Skin of body (tissue), 2 donors: ENCODE results near the gene NLRP6. TPM values are rescaled to one million over a fixed set of nuclear protein-coding genes. Genes with fewer than 3 reads are reported as not detected.
"Not testable (repeated sequence)": the region's sequence is repeated elsewhere in the genome, so short reads cannot be mapped to it uniquely, and the experiment has no call there.

Experiments
- DNase-seq: peaks from one replicate; lab custom pipeline; 2025; lab: John Stamatoyannopoulos, UW
- total RNA-seq: library from RNA; depleted of rRNA; stranded (reverse); fragments of >200 nt; gene quantifications from one replicate; pipeline ENCODE4 v1.2.3, GENCODE V29; 2014

NLRP6 gene
- total RNA-seq, 1 donor from 2014 or later: 0.10 TPM

DNA sequence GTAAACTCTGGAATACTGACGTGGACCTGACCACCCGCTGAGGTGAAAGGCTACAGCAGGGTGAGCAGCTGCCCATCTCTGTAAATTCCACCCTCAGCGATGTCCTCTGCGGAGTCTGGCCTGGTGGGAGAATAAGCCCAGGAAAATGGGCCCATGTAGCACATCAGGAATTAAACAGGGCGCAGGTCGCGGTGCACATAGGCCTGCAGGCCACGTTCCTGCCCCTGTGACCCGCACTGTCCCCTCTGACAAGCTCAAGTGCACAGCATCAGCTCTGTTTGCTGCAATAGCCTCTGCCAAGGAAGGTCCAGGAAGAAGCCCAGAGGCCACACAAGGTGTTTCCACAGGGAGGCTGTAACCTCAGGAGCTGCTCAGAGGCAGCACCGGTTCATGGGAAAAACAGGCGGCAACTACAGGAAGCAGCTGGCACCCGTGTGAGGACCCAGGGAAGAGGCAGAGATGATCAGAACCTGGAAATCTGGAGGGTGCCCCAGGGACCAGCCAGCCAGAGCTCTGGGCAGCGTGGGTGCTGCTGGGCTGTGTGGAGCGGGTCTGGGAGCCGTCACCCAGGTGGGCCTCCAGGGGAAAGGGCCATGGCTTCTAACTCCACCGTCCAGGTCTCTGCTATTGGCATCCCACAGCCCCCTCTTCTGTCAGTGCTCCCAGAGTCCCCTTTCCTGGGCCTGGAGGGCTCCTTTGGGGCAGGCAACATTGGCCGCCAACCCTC is 28.6 kb downstream of the NLRP6 start:
- DNase-seq: no peak

DNA sequence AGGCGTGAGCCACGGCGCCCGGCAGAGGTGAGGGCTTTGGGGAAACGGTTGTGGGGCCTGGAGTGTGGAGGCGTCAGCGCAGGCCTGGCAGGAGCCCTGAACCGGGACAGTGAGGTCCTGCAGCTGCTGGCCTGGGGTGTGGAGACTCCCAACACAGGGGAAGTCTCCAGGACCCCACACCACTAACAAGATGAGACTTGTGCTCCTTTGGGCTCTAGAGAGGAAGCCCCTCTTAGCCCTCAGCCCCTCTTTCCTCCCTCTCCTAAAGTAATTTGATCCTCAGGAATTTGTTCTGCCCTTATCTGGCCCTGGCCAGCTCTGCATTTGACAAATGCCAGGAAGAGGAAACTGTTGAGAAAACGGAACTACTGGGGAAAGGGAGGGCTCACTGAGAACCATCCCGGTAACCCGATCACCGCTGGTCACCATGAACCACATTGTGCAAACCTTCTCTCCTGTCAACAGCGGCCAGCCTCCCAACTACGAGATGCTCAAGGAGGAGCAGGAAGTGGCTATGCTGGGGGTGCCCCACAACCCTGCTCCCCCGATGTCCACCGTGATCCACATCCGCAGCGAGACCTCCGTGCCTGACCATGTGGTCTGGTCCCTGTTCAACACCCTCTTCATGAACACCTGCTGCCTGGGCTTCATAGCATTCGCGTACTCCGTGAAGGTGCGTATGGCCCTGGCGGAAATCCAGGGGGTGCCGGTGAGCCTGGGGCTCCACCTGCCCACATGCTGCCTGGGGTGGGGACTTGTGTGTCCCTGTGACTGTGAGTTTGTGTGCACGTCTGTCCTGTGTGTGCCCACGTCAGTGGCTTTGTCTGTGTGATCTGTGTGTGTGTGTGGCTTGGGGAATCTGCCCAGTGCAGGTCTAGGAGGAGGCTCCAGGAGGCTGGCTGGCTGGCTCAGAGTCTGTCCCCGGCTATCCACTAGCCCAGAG is 29.8 kb downstream of the NLRP6 start, which contains the start of gene IFITM2:
TSS of gene IFITM2 (plus strand) at position 51 of the 943 bp plus-strand sequence. CDS start at position 428, 377 bp downstream.
- peak; percentile 87 for DNase-seq

DNA sequence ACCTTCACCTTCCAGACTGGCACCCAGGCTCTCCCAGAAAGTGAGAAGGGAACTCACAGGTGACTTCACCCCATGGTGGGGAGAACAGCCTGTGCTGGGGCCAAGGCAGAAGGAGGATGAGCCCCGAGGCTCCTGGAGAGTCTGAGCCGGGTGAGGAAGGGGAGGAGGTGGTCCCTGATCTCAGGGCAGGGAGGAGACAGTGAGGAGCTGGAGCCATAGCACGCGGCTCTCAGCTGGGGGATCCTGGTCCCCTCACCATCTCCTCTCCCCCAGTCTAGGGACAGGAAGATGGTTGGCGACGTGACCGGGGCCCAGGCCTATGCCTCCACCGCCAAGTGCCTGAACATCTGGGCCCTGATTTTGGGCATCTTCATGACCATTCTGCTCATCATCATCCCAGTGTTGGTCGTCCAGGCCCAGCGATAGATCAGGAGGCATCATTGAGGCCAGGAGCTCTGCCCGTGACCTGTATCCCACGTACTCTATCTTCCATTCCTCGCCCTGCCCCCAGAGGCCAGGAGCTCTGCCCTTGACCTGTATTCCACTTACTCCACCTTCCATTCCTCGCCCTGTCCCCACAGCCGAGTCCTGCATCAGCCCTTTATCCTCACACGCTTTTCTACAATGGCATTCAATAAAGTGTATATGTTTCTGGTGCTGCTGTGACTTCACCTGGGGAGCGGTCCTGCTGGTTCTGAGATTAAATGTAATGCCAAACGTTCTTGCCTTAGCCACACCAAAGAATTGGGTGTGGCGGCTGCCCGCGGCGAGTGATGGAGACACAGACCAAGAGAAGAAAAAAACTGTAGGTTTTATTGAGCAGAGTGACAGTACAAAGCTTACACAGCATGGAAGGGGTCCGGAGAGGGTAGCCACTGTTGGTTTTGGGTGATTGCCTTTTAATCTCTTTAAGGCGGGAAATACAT is 30.8 kb downstream of the NLRP6 start:
- not testable (repeated sequence) for DNase-seq

DNA sequence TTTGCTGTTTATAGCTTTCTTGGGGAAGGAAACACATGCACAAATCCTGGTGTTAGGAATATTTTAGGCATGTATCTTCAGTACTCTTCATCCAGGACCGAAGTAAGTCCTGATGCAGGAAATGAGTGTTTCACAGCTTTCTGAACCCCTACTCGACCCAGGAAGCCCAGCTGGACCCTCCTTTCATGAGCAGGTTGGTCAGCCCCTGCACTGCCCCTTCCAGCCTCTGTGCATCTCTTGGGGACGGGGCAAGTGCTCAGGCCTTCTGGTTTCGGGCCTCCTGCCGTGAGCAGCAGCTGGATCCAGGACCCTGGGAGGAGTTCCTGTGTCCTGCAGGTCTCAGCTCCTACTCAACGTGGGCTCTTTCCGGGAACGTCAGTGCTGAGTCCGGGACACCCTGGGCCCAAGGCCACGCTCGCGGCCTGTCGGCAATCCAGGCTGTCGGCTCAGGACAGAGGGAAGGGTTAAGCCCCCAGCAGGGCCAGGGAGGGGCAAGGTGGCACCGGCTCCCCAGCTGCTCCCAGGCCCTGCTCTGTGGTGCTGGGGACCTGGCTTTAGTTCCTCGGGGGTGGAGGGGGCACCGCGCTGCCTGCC is 31.9 kb downstream of the NLRP6 start:
- not testable (repeated sequence) for DNase-seq

DNA sequence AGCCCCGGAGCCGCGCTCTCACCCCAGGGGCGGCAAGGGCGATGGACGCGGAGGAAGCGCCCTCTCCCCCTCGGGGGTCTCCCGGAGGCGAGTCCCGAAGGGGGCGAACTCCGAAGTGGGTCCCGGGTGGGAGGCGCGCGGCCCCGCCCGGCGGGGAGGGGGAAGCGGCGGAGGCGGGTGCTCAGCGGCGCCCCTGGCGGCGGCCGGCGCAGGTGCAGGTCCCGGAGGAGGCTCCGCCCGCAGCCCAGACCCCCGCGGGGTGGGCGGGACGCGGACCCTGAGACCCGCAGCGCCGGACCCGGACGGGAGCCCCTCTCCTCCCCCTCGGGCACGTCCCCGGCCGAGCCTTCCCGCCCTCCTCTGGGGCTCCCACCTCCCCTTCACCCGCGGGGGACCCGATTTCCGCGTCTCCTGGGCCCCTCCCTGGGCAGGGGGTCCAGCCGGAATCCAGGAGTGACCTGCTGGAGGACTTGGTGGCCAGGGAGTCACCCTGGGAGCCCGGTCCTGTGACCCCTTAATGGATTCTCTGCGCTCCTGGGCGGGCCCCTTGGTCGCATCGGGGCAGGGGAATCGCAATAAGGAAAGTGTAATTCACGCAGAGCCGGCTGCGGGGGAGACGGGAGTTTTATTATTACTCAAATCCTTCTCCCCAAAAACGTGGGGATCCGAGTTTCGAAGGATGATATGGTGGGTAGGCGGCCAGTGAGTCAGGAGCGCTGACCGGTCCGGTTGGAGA is 33.0 kb downstream of the NLRP6 start:
- not testable (repeated sequence) for DNase-seq

DNA sequence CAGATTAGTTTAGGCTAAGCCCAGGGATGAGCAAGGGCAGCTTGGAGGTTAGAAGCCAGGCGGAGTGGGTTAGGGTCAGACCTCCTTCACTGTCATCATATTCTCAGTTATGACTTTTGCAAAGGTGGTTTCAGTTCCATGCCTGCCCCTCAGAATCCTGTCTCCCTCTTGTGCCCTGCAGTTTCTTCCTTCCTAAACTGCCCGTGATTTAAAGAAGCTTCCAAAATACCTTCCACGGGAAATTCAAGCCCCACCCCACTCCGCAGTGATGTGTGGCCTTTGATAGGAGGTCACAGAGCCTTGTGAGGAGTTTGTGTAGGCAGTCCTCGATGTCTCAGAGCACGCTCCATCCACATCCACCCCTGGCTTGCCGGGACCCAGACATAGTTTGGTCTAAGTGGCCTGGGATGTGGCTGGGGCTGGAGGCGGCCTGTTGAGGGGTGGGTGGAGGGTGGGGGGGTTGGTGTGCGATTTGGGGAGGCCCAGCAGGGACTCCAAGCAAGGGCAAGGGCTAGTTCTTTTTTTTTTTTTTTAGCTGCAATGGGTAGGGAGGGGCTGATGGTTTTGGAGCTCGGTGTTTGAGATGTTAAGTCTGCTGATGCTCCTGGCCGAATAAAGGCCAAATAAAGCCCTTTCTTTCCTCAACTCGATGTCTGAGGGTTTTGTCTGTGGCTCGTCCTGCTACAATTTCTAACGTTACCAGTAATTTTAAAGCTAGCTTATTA is 34.0 kb downstream of the NLRP6 start:
- DNase-seq: no peak

DNA sequence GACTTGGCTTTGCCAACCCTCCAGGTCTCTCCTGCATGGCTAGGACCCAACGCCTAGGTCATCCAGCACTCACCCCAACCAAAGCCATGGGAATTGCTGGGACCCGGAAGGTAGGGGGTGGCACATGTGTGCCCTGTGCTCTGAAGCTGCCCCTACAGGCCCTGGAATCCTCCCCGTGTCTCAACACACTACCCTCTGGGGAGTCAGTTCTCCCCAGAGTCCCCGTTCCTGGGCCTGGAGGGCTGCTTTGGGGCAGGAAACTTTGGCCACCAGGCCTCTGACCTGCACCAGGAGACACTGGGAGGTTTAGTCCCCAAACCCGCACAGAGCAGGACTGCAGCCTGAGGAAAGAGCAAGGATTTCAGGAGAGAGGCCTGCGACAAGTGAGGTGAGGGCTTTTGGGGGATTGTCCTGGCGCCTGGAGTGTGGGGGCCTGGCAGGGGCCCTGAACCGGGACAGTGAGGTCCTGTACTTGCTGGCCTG is 35.1 kb downstream of the NLRP6 start:
- DNase-seq: no peak

DNA sequence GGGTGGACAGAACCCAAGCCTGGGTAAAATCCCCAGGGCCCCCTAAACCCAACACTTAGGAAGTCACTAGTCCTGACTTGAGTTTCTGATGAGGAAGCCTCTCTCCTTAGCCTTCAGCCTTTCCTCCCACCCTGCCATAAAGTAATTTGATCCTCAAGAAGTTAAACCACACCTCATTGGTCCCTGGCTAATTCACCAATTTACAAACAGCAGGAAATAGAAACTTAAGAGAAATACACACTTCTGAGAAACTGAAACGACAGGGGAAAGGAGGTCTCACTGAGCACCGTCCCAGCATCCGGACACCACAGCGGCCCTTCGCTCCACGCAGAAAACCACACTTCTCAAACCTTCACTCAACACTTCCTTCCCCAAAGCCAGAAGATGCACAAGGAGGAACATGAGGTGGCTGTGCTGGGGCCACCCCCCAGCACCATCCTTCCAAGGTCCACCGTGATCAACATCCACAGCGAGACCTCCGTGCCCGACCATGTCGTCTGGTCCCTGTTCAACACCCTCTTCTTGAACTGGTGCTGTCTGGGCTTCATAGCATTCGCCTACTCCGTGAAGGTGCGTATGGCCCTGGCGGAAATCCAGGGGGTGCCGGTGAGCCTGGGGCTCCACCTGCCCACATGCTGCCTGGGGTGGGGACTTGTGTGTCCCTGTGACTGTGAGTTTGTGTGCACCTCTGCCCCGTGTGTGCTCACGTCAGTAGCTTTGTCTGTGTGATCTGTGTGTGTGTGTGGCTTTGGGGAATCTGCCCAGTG is 35.8 kb downstream of the NLRP6 start, which contains the start of gene IFITM1:
TSS of gene IFITM1 (plus strand) at position 254 of the 767 bp plus-strand sequence. CDS start at position 385, 131 bp downstream.
- DNase-seq: peak; percentile 86

DNA sequence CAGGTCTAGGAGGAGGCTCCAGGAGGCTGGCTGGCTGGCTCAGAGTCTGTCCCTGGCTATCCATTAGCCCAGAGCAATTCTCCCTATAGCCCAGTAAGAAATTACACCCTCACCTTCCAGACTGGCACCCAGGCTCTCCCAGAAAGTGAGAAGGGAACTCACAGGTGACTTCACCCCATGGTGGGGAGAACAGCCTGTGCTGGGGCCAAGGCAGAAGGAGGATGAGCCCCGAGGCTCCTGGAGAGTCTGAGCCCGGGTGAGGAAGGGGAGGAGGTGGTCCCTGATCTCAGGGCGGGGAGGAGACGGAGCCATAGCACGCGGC is 36.3 kb downstream of the NLRP6 start:
- not testable (repeated sequence) for DNase-seq

DNA sequence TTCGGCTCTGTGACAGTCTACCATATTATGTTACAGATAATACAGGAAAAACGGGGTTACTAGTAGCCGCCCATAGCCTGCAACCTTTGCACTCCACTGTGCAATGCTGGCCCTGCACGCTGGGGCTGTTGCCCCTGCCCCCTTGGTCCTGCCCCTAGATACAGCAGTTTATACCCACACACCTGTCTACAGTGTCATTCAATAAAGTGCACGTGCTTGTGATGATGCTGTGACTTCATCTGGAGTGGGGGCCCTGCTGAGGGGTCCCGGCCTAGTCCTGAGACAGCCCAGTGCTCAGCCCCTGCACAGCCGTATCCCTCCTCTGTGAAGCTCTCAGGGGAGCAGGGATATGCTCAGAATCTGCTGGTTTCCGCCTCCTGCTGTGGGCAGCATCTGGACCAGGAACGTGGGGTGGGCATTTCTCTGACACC is 36.9 kb downstream of the NLRP6 start:
- no peak for DNase-seq

DNA sequence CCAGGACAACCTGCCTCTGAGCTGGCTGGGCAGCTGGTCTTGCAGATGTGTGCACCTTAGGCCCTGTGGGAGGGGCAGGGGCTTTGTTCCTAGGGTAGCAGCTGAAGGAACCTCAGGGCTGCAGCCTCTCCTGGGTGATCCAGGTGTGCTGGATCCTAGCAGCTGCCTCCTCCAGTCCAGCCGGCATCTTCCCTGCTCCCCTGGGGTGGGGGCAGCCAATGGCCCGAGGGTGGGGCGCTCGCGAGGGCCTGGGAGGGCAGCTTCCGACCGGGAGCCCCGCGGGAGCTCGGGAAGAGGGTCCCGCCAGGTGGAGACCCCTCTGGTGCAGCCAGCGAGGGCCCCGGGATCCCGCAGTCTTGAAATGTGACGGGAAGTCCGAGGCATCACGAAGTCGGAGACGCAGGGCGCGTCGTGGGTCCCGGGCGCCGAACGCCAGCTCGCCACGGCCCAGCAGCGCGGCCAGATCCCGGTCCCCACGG is 37.3 kb downstream of the NLRP6 start:
- DNase-seq: no peak

DNA sequence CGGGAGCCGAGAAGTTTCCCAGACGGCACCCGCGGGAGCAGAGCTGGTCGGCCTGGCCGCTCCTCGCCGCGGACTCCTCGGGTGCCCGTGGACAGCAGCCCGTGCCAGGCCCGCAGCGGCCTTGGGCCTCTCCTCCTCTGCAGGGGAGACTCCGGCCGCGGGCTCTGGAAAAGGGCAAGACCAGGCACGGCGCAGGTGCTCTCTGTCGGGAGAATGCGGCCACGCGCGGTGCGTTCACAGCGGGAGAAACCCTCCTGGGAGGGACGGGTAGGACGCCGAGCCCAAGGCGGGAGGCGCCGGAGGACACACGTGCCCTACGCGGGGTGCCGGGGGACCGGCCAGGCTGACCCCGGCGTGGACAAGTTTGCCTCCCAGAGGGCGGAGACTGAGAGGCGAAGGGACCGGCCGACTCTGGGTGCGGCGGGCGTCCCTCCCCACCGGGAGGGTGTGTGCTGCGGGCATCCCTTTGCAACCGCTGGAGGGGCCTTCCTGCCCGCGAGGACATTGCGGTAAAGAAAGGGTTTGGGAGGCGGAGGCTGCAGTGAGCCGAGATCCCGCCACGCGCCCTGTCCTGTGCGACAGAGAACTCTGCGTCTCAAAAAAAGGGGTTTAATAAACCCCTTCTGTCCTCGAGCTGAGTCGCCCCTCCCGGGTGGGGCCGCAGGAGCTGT is 38.0 kb downstream of the NLRP6 start:
- DNase-seq: no peak

DNA sequence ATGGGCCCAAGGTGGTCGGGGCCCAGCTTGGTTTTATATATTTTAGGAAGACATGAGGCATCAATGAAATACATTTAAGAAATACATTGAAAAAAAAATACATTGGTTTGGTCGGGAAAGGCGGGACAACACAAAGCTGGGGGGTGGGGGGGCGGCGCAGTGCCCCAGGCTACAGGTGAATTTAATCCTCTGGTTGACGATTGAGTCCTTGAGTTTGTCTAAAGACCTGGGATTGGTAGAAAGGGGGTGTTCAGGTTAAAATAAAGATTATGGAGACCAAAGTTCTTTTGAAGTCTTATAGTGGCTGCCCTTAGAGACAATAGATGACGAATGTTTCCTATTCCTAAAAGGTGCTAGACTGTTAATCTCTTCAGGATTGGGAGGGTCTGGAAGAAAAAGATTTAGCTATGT is 38.7 kb downstream of the NLRP6 start:
- no peak for DNase-seq

DNA sequence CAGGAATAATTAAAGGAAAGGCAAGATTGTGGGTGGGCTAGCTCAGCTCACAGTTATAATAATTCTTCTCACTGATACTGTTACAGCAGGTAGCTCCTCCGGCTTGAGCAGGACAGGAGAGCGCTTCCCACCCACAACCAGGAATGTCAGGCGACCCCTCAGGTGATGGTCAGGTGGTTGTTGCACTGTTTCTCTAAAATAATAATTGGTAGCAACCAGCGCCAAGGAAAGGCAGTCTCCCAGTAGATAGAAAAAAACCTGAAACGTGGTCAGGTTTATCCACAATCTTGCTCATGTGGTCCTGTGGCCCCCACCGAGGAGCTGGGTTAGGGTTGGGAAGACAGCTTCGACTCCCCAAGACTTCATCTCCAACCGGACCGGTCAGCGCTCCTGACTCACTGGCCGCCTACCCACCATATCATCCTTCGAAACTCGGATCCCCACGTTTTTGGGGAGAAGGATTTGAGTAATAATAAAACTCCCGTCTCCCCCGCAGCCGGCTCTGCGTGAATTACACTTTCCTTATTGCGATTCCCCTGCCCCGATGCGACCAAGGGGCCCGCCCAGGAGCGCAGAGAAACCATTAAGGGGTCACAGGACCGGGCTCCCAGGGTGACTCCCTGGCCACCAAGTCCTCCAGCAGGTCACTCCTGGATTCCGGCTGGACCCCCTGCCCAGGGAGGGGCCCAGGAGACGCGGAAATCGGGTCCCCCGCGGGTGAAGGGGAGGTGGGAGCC is 39.6 kb downstream of the NLRP6 start:
- DNase-seq: not testable (repeated sequence)

DNA sequence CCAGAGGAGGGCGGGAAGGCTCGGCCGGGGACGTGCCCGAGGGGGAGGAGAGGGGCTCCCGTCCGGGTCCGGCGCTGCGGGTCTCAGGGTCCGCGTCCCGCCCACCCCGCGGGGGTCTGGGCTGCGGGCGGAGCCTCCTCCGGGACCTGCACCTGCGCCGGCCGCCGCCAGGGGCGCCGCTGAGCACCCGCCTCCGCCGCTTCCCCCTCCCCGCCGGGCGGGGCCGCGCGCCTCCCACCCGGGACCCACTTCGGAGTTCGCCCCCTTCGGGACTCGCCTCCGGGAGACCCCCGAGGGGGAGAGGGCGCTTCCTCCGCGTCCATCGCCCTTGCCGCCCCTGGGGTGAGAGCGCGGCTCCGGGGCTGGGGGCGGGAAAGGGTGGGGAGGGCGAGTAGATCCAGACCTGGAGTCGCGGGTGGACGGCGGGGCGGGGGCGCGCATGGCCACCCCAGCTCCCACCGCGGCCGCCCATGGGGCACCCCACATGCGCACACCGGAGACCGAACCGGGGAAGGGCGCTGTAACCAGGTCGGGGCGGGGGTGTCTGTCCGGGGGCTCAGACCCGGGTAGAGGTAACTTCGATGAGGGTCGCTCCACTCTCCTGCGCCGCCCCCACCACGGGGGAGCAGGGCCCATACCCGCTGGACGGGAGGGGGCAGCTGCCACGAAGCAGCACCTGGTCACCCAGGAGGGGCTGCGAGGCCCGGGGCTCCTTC is 40.4 kb downstream of the NLRP6 start:
- not testable (repeated sequence) for DNase-seq
